Vagina (tissue), 2 donors: ENCODE measurements around the gene PMF1. TPM values are rescaled to one million over a fixed set of nuclear protein-coding genes. Genes with fewer than 3 reads are reported as not detected.
A peak's percentile ranks its signal among the peaks of the same experiment; 100 is the strongest.
"Not testable (repeated sequence)": the region's sequence is repeated elsewhere in the genome, so short reads cannot be mapped to it uniquely, and the experiment has no call there.

Experiments
- DNase-seq, 2 donors: peaks; one replicate each; pipeline ENCODE4 v3.0.0-alpha.2; 2017; ENCODE audit errors: extremely low spot score in 2 of 2
- H3K27ac ChIP-seq: fragments of 200-600 bp; sonication (generic); one replicate; pipeline ENCODE4 v1.5.1; 2019
- H3K27me3 ChIP-seq: fragments of 200-600 bp; sonication (generic); one replicate; pipeline ENCODE4 v1.5.1; 2019
- H3K36me3 ChIP-seq, 2 donors: fragments of 200-600 bp; sonication (generic); one replicate each; pipeline ENCODE4 v1.5.1; 2017 to 2019
- H3K4me1 ChIP-seq: fragments of 200-600 bp; sonication (generic); one replicate; pipeline ENCODE4 v1.5.1; 2019
- H3K4me3 ChIP-seq, 2 donors: fragments of 200-600 bp; sonication (generic); 1 replicate in 1 of 2; 2 replicates in 1 of 2; pipeline ENCODE4 v1.5.1; 2016 to 2019
- H3K9me3 ChIP-seq: fragments of 200-600 bp; sonication (generic); one replicate; pipeline ENCODE4 v1.5.1; 2019
- CTCF ChIP-seq, 3 experiments: fragments of 450-650 bp in 2 of 3; fragments of 200-600 bp in 1 of 3; sonication (generic) in 1 of 3; IDR thresholded peaks; one replicate each; pipeline ENCODE4 v1.5.1; 2017 to 2019; ENCODE audit warnings: antibody characterized with exemption in 3 of 3, mild to moderate bottlenecking in 2 of 3, moderate library complexity in 2 of 3
- POLR2A ChIP-seq, 2 donors: fragments of 450-650 bp; IDR thresholded peaks; one replicate each; pipeline ENCODE4 v1.6.1; 2017; ENCODE audit warnings: antibody characterized with exemption in 2 of 2, mild to moderate bottlenecking in 2 of 2, moderate library complexity in 2 of 2
- POLR2AphosphoS5 ChIP-seq, 2 donors: sonication (generic); formaldehyde crosslinking; IDR thresholded peaks; one replicate each; pipeline ENCODE4 v1.9.0; 2017; ENCODE audit warnings: antibody characterized with exemption in 2 of 2, mild to moderate bottlenecking in 2 of 2, low read depth in 1 of 2; ENCODE audit not compliant: insufficient read depth in 1 of 2
- intact Hi-C: fragments of 100-400 bp; cut with DNase I; formaldehyde crosslinking; loops from one replicate; pipeline ENCODE4 v1.15.1; 2023
- total RNA-seq: library from RNA; depleted of rRNA; stranded (reverse); fragments of >200 nt; gene quantifications from one replicate; pipeline ENCODE4 v1.2.3, GENCODE V29; 2016

Gene PMF1
- total RNA-seq, 1 donor from 2014 or later = 44.7 TPM

- no peak overlapping the region for H3K27ac ChIP-seq
- no peaks in the 10 kb centered on the region for H3K4me1 ChIP-seq
- TF ChIP-seq POLR2AphosphoS5 (IDR thresholded peaks at IDR 0.05; ENCODE audit: insufficient read depth in 1 of 2, low read depth in 1 of 2) (no peak), CTCF (IDR thresholded peaks at IDR 0.05) (no peak), POLR2A (IDR thresholded peaks at IDR 0.05) (no peak)
- H3K36me3 ChIP-seq = peaks cover 0 to 5% of the 10 kb centered on the region in 2 donors
- no peak overlapping the region for H3K4me3 ChIP-seq
- H3K27me3 ChIP-seq = no peaks in the 10 kb centered on the region
- intact Hi-C loops = no loop called here
- no peak for DNase-seq
- H3K9me3 ChIP-seq = no peaks in the 10 kb centered on the region
Observed at GRCh38 chr1:156180471-156180870, 32.3 kb upstream of the PMF1 start.

DNA sequence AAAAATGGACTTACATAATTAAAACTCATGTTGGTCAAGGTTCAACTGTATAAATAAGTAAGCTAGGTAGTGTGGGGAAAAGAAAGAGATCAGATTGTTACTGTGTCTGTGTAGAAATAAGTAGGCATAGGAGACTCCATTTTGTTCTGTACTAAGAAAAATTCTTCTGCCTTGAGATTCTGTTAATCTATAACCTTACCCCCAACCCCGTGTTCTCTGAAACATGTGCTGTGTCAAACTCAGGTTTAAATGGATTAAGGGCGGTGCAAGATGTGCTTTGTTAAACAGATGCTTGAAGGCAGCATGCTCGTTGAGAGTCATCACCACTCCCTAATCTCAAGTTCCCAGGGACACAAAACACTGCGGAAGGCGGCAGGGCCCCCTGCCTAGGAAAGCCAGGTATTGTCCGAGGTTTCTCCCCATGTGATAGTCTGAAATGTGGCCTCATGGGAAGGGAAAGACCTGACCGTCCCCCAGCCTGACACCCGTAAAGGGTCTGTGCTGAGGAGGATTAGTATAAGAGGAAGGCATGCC lies 31.3 kb upstream of the PMF1 start:
- intact Hi-C loops, DNase-seq, H3K4me3 ChIP-seq, H3K36me3 ChIP-seq, H3K4me1 ChIP-seq, H3K9me3 ChIP-seq, H3K27ac ChIP-seq, H3K27me3 ChIP-seq: not testable (repeated sequence)

- H3K27me3 ChIP-seq, H3K4me1 ChIP-seq, H3K9me3 ChIP-seq, H3K36me3 ChIP-seq, H3K4me3 ChIP-seq, intact Hi-C loops, DNase-seq, H3K27ac ChIP-seq: not testable (repeated sequence)
Observed at GRCh38 chr1:156182010-156182779, 30.6 kb upstream of the PMF1 start.

- H3K4me3 ChIP-seq, H3K9me3 ChIP-seq, H3K36me3 ChIP-seq, H3K4me1 ChIP-seq, H3K27me3 ChIP-seq, DNase-seq, intact Hi-C loops, H3K27ac ChIP-seq: not testable (repeated sequence)
Observed at GRCh38 chr1:156186347-156187177, 26.2 kb upstream of the PMF1 start.

DNA sequence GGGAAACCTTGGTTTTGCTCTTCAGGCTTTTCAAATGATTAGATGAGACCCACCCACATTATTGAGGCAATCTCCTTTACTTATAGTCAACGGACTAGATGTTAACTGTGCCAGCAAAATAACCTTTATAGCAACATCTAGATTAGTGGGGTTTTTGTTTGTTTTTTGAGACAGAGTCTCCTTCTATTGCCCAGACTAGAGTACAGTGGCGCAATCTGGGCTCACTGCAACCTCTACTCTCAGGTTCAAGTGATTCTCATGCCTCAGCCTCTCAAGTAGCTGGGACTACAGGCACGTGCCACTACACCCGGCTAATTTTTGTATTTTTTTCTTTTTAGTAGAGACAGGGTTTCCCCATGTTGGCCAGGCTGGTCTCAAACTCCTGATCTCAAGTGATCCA lies 22.5 kb upstream of the PMF1 start:
- H3K9me3 ChIP-seq, H3K36me3 ChIP-seq, H3K27me3 ChIP-seq, DNase-seq, H3K4me3 ChIP-seq, intact Hi-C loops, H3K27ac ChIP-seq: not testable (repeated sequence)
- H3K4me1 ChIP-seq = peaks cover 21% of the 10 kb centered on the region

DNA sequence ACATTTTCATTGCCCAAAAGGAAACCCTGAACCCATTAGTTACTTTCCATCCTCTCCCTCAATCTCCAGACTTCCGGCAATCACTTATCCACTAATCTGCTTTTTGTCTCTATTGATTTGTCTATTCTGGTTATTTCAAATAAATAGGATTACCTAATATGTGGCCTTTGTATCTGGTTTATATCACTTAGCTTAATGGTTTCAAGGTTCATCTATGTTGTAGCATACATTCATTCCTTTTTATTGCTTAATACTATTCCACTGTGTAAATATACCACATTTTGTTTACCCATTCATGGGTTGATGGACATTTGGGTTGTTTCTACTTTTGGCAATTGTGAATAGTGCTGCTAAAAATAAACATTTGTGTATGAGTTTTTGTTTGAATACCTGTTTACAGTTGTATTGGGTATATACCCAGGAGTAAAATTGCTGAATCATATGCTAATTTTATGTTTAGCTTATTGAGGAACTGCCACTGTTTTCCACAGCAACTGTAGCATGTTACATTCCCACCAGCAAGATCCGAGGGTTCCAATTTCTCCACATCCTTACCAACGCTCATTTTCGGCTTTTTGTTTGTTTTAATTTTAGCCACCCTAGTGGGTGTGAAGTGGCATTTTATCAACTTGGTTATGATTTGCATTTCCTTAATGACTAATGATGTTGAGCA lies 21.4 kb upstream of the PMF1 start:
- Histone ChIP-seq H3K27me3 (no peaks in the 10 kb centered on the region), H3K4me3 (no peak overlapping the region), H3K36me3 (peaks cover 0 to 7% of the 10 kb centered on the region in 2 donors), H3K4me1 (peaks cover 33% of the 10 kb centered on the region), H3K27ac (no peak overlapping the region), H3K9me3 (no peaks in the 10 kb centered on the region)
- TF ChIP-seq CTCF (IDR thresholded peaks at IDR 0.05) (no peak), POLR2AphosphoS5 (IDR thresholded peaks at IDR 0.05; ENCODE audit: insufficient read depth in 1 of 2, low read depth in 1 of 2) (no peak), POLR2A (IDR thresholded peaks at IDR 0.05) (no peak)
- intact Hi-C loops = no loop called here
- DNase-seq = no peak

DNA sequence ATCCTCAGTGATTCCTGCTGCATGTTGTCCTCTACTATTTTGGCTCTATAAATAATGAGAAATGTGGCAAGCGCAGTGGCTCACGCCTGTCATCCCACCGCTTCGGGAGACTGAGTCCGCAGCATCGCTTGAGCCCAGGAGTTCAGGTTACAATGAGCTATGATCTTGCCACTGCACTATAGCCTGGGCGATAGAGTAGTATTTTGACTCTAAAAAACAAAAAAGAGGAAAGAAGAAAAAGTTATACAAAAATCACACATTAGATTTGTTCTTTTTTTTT lies 19.7 kb upstream of the PMF1 start:
- Histone ChIP-seq H3K36me3 (peaks cover 0 to 14% of the 10 kb centered on the region in 2 donors), H3K9me3 (no peaks in the 10 kb centered on the region), H3K27ac (peak overlapping the region; percentile 83), H3K27me3 (no peaks in the 10 kb centered on the region), H3K4me3 (peak overlapping the region; percentile 92 to 96), H3K4me1 (peaks cover 39% of the 10 kb centered on the region)
- DNase-seq = no peak
- intact Hi-C loops = no loop called here
- TF ChIP-seq POLR2AphosphoS5 (IDR thresholded peaks at IDR 0.05; ENCODE audit: insufficient read depth in 1 of 2, low read depth in 1 of 2) (no peak), CTCF (IDR thresholded peaks at IDR 0.05) (no peak), POLR2A (IDR thresholded peaks at IDR 0.05) (no peak)
